HG02981 (cell line): ENCODE results near the gene IGSF3.

Experiments
- ATAC-seq: cut with Tn5 transposase; IDR thresholded peaks from one replicate; pipeline ENCODE4 v1.9.1; 2021; ENCODE audit warnings: mild to moderate bottlenecking, moderate library complexity; ENCODE audit not compliant: unreplicated experiment

IGSF3 gene

DNA sequence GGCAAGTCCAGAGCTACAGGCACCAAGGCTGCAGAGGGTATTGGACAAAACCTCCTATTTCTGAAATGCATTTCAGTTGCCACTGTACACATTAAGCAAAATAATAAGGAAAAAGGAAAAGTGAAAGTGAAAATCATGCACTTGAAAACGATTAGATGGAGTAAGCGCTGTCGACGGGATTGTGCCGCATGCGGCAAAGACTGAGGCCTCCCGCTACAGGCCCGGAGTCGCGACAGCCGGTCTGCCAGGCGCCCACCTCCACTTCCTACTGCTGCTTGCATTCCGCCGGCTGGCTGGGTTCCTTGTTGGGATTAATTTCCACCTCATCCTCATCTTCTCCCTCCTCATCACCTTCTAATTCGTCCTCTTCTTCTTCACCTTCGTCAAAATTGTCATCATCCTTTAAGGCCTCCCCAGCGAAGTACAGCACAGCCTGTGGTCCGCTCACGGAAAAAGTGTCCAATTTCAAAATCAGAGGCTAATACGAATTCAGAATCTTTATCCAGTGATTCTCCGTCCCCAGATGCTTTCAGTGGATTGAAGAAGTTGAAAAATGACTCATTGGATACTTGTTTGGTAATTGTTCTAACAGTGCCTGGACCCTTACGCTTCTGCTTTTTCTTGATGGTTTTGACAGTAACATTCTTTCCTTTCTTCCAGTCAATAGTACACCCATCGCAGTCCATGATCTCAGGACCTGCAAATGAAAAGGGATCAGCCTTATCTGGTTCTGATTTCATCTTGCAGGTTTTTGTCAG is 134.7 kb downstream of the IGSF3 start:
- no peak for ATAC-seq

DNA sequence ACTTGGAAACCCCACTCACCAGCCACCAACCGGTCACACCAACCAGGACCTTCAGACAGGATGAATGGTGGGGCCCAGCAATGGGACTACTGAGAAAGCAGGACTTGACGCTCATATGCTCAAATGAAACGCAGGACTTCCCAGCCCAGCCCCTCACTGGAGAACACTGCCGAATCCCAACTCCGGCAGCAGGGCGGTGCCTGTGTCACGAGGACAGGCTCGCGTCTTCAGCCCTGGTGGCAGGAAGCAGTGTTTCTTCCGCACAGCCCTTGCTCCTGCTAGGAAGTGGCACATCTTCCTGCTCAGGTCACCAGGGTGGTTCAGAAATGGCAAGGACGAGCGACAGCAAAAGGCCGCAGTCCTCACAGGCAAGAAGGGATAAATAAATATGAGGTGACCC is 135.6 kb downstream of the IGSF3 start:
- no peak for ATAC-seq

DNA sequence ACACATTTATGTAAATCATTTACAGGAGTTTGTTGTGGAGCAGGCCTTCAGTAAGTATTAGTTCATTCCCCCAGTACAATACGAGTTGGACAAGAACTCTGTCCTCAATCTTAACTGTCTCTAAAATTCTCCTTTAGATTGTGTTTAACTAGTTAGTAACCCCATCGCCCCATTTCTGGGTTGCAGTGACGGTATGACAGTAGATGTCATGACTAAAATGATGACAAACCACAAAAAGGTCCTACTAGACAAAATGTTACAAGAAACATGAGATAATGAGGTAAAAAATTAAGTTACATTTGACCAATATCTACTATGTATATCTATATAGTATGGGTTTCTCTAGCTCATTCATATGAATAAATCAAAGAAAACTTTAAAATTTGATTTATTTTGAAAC is 137.9 kb downstream of the IGSF3 start:
- no peak for ATAC-seq

DNA sequence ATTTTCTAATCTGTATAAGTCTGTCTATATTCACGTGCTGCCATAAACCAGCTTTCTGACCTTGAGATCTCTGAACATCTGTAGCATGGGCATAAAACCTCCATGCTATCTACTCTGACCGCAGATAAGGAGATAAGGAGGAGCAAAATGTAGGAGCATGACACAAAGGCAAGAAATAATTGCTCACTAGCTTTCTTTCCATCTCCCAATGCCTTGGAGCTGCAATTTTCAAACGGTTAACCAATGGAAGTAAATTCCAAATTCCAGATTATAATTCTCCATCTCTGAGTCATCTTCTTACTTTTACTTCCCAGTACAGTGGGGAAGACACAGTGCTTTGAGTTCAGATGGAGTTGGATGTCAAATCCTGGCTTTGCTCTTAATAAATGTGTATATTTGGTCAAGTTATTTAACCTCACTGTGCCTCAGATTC is 138.3 kb downstream of the IGSF3 start:
- ATAC-seq, result no peak

DNA sequence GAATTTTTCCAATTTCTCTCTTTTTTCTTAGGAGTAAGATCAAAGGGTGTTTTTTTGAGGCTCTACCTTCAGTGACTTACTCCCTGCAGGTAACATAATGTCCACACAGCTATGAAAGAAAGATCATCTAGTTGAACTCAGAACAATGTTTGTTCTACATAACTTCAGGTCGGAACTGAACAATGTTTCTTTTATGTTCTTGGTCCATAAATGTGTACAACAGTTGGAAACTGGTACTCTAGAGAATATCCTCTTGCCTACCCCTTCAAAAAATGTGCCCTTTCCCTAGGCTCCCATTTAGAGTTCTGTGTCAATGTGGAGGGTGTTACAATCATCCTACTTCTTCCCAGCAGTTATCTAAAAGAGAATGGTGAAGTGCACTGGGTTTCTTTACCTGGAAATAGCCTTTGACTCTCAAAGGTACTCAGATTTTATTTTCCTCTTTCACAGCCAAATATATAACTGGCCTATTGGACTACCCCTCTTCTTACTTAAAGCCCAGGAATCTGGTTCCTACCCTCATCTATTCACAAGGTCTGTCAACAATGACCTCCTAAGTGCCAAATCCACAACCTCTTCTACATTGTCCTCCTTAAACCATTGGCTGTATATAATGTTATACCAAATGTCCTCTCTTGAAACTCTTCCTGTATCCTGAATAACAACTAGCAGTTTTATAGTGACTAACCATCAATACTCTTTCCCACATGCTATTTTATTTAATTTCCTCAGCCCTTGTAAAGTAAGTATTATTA is 139.0 kb downstream of the IGSF3 start:
- ATAC-seq, result no peak

DNA sequence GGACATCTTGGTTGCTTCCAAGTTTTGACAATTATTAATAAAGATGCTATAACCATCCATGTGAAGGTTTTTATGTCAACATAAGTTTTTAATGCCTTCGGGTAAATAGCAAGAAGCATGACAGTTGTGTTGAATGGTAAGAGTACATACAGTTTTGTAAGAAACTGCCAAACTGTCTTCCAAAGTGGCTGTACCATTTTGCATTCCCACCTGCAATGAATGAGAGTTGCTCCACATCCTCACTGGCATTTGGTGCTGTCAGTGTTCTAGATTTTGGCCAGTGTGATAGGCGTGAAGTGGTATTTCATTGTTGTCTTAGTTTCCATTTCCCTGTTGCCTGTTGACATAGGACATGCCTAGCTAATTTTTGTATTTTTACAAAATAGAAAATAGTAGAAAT is 142.1 kb downstream of the IGSF3 start:
- no peak for ATAC-seq
